GM12891 (cell line): ENCODE measurements around the gene CRYM.

Source experiments
- PAX5 ChIP-seq: IDR thresholded peaks from 2 replicates; pipeline ENCODE4 v1.6.1; 2011; ENCODE audit warnings: low read length, moderate library complexity, mild to moderate bottlenecking; ENCODE audit not compliant: insufficient read depth, severe bottlenecking
- POLR2A ChIP-seq: IDR thresholded peaks from 2 replicates; pipeline ENCODE4 v1.6.1; 2011; ENCODE audit warnings: low read depth, low read length, control low read depth
- POU2F2 ChIP-seq: IDR thresholded peaks from 2 replicates; pipeline ENCODE4 v1.6.1; 2011; ENCODE audit warnings: low read depth, mild to moderate bottlenecking, control low read depth, low read length, moderate library complexity
- TAF1 ChIP-seq: IDR thresholded peaks from 2 replicates; pipeline ENCODE4 v1.6.1; 2011; ENCODE audit warnings: low read depth, low read length, control low read depth

GRCh38 chr16:21211486-21211885 is 66.6 kb downstream of the CRYM start, which contains the start of gene ZP2:
- TF ChIP-seq TAF1 (no peak), POLR2A (no peak), POU2F2 (no peak), PAX5 (no peak)
